Measurements from ENCODE around the gene CCNT1.
"Not testable (repeated sequence)": the region's sequence is repeated elsewhere in the genome, so short reads cannot be mapped to it uniquely, and the experiment has no call there.

Gene CCNT1

DNA sequence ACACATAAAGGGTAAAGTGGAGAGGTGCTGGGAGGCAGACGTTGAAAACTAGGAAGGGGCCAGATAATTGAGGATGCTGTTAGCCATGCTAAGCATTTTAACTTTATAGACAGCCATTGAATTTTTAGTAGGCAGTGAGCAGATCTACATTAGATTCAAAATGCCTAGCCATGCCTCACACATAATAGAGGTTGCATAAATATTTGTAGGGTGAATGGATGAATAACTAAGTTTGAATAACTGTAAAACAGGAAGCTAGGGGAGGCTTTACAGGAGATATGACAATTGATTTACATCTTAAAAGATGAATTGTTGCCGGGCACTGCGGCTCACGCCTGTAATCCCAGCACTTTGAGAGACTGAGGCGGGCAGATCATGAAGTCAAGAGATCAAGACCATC, 12.3 kb upstream of the CCNT1 start:
- WGBS, 2 experiments (ENCODE audit: insufficient coverage in 2 of 2) = 62 to 78% methylated on average over 3 to 4 of the region's 5 CpGs
- H3K36me3 ChIP-seq (ENCODE audit: control insufficient read depth, insufficient read depth, low read length) = no peaks in the 10 kb centered on the region
- H3K4me3 ChIP-seq (ENCODE audit: extremely low read depth, insufficient read depth, low read length, poor library complexity, severe bottlenecking) = no peak overlapping the region
- no peaks in the 10 kb centered on the region for H3K4me1 ChIP-seq (ENCODE audit: control insufficient read depth, insufficient read depth, low read length, poor library complexity, severe bottlenecking)
- H3K9me3 ChIP-seq (ENCODE audit: control insufficient read depth, low read length) = no peaks in the 10 kb centered on the region
- no peak overlapping the region for H3K27ac ChIP-seq (ENCODE audit: low read depth, low read length, severe bottlenecking)

DNA sequence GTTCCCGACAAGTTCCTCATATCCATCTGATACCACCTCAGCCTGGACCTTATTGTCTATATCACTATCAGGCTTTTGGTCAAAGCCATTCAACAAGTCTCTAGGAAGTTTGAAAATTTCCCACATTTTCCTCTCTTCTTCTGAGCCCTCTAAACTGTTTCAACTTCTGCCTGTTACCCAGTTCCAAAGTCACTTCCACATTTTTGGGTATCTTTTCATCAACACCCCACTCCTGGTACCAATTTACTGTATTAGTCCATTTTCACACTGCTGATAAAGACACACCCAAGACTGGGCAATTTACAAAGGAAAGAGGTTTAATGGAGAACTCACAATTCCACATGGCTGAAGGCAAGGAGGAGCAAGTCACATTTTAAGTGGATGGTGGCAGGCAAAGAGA, 4.2 kb upstream of the CCNT1 start:
- H3K4me3 ChIP-seq (ENCODE audit: extremely low read depth, insufficient read depth, low read length, poor library complexity, severe bottlenecking); H3K27ac ChIP-seq (ENCODE audit: low read depth, low read length, severe bottlenecking); H3K4me1 ChIP-seq (ENCODE audit: control insufficient read depth, insufficient read depth, low read length, poor library complexity, severe bottlenecking); H3K36me3 ChIP-seq (ENCODE audit: control insufficient read depth, insufficient read depth, low read length): not testable (repeated sequence)
- peaks cover 20% of the 10 kb centered on the region for H3K9me3 ChIP-seq (ENCODE audit: control insufficient read depth, low read length)
- 78 to 100% methylated on average over 1 of the region's 1 CpG for WGBS, 2 experiments (ENCODE audit: insufficient coverage in 2 of 2)

DNA sequence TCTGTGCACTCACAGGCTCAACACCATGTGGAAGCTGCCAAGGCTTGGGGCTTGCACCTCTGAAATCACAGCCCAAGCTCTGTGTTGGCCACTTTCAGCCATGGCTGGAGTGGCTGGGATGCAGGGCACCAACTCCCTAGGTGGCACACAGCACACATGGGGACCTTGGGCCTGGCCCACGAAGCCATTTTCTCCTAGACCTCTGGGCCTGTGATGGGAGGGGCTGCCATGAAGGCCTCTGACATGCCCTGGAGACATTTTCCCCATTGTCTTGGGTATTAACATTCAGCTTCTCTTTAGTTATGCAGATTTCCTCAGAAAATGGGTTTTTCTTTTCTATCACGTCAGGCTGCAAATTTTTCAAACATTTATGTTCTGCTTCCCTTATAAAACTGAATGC, 3.7 kb upstream of the CCNT1 start:
- H3K4me3 ChIP-seq (ENCODE audit: extremely low read depth, insufficient read depth, low read length, poor library complexity, severe bottlenecking); H3K36me3 ChIP-seq (ENCODE audit: control insufficient read depth, insufficient read depth, low read length); H3K27ac ChIP-seq (ENCODE audit: low read depth, low read length, severe bottlenecking); H3K4me1 ChIP-seq (ENCODE audit: control insufficient read depth, insufficient read depth, low read length, poor library complexity, severe bottlenecking): not testable (repeated sequence)
- WGBS, 2 experiments (ENCODE audit: insufficient coverage in 2 of 2) = 63 to 83% methylated on average over 2 of the region's 2 CpGs
- H3K9me3 ChIP-seq (ENCODE audit: control insufficient read depth, low read length) = peaks cover 20% of the 10 kb centered on the region

- H3K27ac ChIP-seq (ENCODE audit: low read depth, low read length, severe bottlenecking); H3K4me3 ChIP-seq (ENCODE audit: extremely low read depth, insufficient read depth, low read length, poor library complexity, severe bottlenecking): not testable (repeated sequence)
- Histone ChIP-seq H3K36me3 (ENCODE audit: control insufficient read depth, insufficient read depth, low read length) (peaks cover 16% of the 10 kb centered on the region), H3K9me3 (ENCODE audit: control insufficient read depth, low read length) (peaks cover 20% of the 10 kb centered on the region), H3K4me1 (ENCODE audit: control insufficient read depth, insufficient read depth, low read length, poor library complexity, severe bottlenecking) (peaks cover 15% of the 10 kb centered on the region)
- 89 to 100% methylated on average over 3 of the region's 4 CpGs for WGBS, 2 experiments (ENCODE audit: insufficient coverage in 2 of 2)
Measured at GRCh38 chr12:48719002-48719401, 2.5 kb upstream of the CCNT1 start.

DNA sequence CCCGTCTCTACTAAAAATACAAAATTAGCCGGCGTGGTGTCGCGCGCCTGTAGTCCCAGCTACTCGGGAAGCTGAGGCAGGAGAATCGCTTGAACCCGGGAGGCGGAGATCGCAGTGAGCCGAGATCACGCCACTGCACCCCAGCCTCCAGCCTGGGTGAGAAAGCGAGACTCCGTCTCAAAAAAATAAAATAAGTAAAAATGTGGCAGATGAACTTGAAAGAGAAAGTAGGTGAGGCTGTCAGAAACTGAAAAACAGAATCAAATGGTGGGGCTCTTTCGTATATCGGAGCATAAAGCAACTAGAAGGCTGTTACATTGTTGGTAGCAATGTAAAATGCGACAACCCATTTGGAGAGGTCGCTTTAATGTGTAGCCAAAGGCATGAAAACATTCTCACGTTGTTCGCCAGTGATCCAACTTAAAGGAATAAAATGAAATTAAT, 767 bp upstream of the CCNT1 start:
- Histone ChIP-seq H3K4me1 (ENCODE audit: control insufficient read depth, insufficient read depth, low read length, poor library complexity, severe bottlenecking) (peaks cover 17% of the 10 kb centered on the region), H3K9me3 (ENCODE audit: control insufficient read depth, low read length) (peaks cover 20% of the 10 kb centered on the region), H3K36me3 (ENCODE audit: control insufficient read depth, insufficient read depth, low read length) (peaks cover 33% of the 10 kb centered on the region), H3K4me3 (ENCODE audit: extremely low read depth, insufficient read depth, low read length, poor library complexity, severe bottlenecking) (peak overlapping the region; percentile 79), H3K27ac (ENCODE audit: low read depth, low read length, severe bottlenecking) (peak overlapping the region; percentile 97)
- 21 to 22% methylated on average over 17 of the region's 21 CpGs for WGBS, 2 experiments (ENCODE audit: insufficient coverage in 2 of 2)

- Histone ChIP-seq H3K4me3 (ENCODE audit: extremely low read depth, insufficient read depth, low read length, poor library complexity, severe bottlenecking) (peak overlapping the region; percentile 79), H3K27ac (ENCODE audit: low read depth, low read length, severe bottlenecking) (peak overlapping the region; percentile 97), H3K4me1 (ENCODE audit: control insufficient read depth, insufficient read depth, low read length, poor library complexity, severe bottlenecking) (peaks cover 17% of the 10 kb centered on the region), H3K9me3 (ENCODE audit: control insufficient read depth, low read length) (peaks cover 19% of the 10 kb centered on the region), H3K36me3 (ENCODE audit: control insufficient read depth, insufficient read depth, low read length) (peaks cover 43% of the 10 kb centered on the region)
- WGBS, 2 experiments (ENCODE audit: insufficient coverage in 2 of 2) = 0% methylated on average over 9 to 16 of the region's 17 CpGs
Measured at GRCh38 chr12:48716168-48716492, 377 bp downstream of the CCNT1 start.

DNA sequence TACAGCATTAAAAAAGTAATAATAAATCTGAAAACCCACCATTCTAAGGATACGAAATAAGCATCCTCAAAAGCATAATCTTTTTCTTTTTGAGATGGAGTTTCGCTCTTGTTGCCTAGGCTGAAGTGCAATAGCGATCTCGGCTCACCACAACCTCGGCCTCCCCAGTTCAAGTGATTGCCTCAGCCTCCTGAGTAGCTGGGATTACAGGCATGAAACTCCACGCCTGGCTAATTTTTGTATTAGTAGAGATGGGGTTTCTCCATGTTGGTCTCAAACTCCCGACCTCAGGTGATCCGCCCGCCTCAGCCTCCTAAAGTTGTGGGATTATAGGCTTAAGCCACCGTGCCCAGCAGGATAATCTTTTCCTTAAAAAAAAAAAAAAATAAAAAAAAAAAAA, 4.3 kb downstream of the CCNT1 start:
- Histone ChIP-seq H3K4me3 (ENCODE audit: extremely low read depth, insufficient read depth, low read length, poor library complexity, severe bottlenecking) (no peak overlapping the region), H3K9me3 (ENCODE audit: control insufficient read depth, low read length) (no peaks in the 10 kb centered on the region), H3K36me3 (ENCODE audit: control insufficient read depth, insufficient read depth, low read length) (peaks cover 79% of the 10 kb centered on the region), H3K27ac (ENCODE audit: low read depth, low read length, severe bottlenecking) (no peak overlapping the region), H3K4me1 (ENCODE audit: control insufficient read depth, insufficient read depth, low read length, poor library complexity, severe bottlenecking) (peaks cover 13% of the 10 kb centered on the region)
- WGBS, 2 experiments (ENCODE audit: insufficient coverage in 2 of 2) = 95 to 98% methylated on average over 5 of the region's 10 CpGs

DNA sequence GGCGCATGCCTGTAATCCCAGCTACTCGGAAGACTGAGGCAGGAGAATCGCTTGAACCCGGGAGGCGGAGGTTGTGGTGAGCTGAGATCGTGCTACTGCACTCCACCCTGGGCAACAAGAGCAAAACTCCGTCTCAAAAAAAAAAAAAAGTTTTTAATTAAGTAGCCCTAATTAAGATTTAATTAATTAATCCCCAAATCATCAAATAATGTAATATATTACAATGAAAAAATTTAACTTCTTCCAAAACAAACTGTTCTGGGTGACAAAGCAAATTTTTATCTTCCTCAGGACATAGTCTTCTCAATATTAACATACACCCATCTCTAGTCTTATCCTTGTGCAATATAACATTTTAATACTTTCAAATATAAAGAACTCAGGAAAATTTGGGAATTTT, 17.7 kb downstream of the CCNT1 start:
- WGBS, 2 experiments (ENCODE audit: insufficient coverage in 2 of 2) = 95 to 97% methylated on average over 5 to 6 of the region's 7 CpGs
- not testable (repeated sequence) for H3K9me3 ChIP-seq (ENCODE audit: control insufficient read depth, low read length); H3K4me3 ChIP-seq (ENCODE audit: extremely low read depth, insufficient read depth, low read length, poor library complexity, severe bottlenecking); H3K27ac ChIP-seq (ENCODE audit: low read depth, low read length, severe bottlenecking); H3K4me1 ChIP-seq (ENCODE audit: control insufficient read depth, insufficient read depth, low read length, poor library complexity, severe bottlenecking)
- peaks cover 81% of the 10 kb centered on the region for H3K36me3 ChIP-seq (ENCODE audit: control insufficient read depth, insufficient read depth, low read length)

DNA sequence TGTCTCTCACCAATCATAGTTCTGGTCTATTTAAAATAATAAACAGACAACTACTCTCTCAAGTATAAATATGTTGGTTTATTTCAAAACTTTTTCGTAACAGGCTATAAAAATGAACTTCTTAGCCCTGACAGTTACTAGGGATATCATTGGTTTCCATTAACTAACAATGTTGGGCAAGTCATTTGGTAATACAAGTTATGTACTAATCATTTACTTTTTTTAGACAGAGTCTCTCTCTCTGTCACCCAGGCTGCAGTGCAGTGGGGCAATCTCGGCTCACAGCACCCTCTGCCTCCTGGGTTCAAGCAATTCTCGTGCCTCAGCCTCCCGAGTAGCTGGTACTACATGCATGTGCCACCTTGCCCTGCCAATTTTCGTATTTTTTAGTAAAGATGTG, 19.9 kb downstream of the CCNT1 start:
- peaks cover 85% of the 10 kb centered on the region for H3K36me3 ChIP-seq (ENCODE audit: control insufficient read depth, insufficient read depth, low read length)
- 79 to 85% methylated on average over 4 of the region's 5 CpGs for WGBS, 2 experiments (ENCODE audit: insufficient coverage in 2 of 2)
- H3K9me3 ChIP-seq (ENCODE audit: control insufficient read depth, low read length) = no peaks in the 10 kb centered on the region
- H3K4me3 ChIP-seq (ENCODE audit: extremely low read depth, insufficient read depth, low read length, poor library complexity, severe bottlenecking) = no peak overlapping the region
- H3K4me1 ChIP-seq (ENCODE audit: control insufficient read depth, insufficient read depth, low read length, poor library complexity, severe bottlenecking) = peaks cover 7% of the 10 kb centered on the region
- no peak overlapping the region for H3K27ac ChIP-seq (ENCODE audit: low read depth, low read length, severe bottlenecking)

GRCh38 chr12:48695859-48696258, 20.6 kb downstream of the CCNT1 start:
- Histone ChIP-seq H3K36me3 (ENCODE audit: control insufficient read depth, insufficient read depth, low read length) (peaks cover 88% of the 10 kb centered on the region), H3K4me3 (ENCODE audit: extremely low read depth, insufficient read depth, low read length, poor library complexity, severe bottlenecking) (no peak overlapping the region)
- 92 to 100% methylated on average over 2 of the region's 2 CpGs for WGBS, 2 experiments (ENCODE audit: insufficient coverage in 2 of 2)

DNA sequence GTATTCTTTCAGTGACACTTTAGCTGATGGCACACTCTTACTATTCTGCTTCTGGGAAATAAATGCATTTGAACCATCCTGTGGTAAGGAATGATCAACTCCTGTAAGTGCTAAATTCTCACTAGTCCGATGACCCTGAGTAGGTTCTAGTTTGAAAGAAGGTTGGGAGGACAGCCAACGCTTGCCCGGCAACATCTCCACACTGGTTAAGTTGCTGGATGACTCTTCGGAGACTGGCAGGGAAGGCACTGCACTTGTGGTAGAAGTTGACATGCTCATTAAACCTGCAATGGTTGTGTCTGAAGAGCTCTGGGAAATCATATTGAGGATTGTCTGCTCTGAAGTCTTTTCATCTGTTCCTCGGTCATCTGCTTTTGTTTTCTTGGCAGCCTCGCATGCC, 22.5 kb downstream of the CCNT1 start:
- WGBS, 2 experiments (ENCODE audit: insufficient coverage in 2 of 2) = 92 to 97% methylated on average over 4 of the region's 6 CpGs
- Histone ChIP-seq H3K4me1 (ENCODE audit: control insufficient read depth, insufficient read depth, low read length, poor library complexity, severe bottlenecking) (peaks cover 7% of the 10 kb centered on the region), H3K36me3 (ENCODE audit: control insufficient read depth, insufficient read depth, low read length) (peaks cover 91% of the 10 kb centered on the region), H3K9me3 (ENCODE audit: control insufficient read depth, low read length) (no peaks in the 10 kb centered on the region), H3K27ac (ENCODE audit: low read depth, low read length, severe bottlenecking) (no peak overlapping the region), H3K4me3 (ENCODE audit: extremely low read depth, insufficient read depth, low read length, poor library complexity, severe bottlenecking) (no peak overlapping the region)

More at GRCh38 chr12:48695859-48696258, 20.6 kb downstream of the CCNT1 start:
- Histone ChIP-seq H3K4me1 (ENCODE audit: control insufficient read depth, insufficient read depth, low read length, poor library complexity, severe bottlenecking) (peaks cover 7% of the 10 kb centered on the region), H3K27ac (ENCODE audit: low read depth, low read length, severe bottlenecking) (no peak overlapping the region), H3K9me3 (ENCODE audit: control insufficient read depth, low read length) (no peaks in the 10 kb centered on the region)

All from mesodermal cell (in vitro differentiated cells).